ENCODE results near the gene TMOD1. TPM values are rescaled to one million over a fixed set of nuclear protein-coding genes. Genes with fewer than 3 reads are reported as not detected.
A peak's percentile ranks its signal among the peaks of the same experiment; 100 is the strongest.

TMOD1 gene
- total and polyA plus RNA-seq, 2 of the 13 experiments (the other 11 are each of a cell fraction or from before 2014, with no cell fraction given) = 0.04 to 0.07 TPM

GRCh38 chr9:97632985-97633858, 131.8 kb downstream of the TMOD1 start, which contains the start of the genes NCBP1 and TSTD2 (continued):
- TF ChIP-seq ZHX1 (CRISPR knock-in tag; IDR thresholded peaks at IDR 0.05; ENCODE audit: low read depth) (peak; percentile 67), ZNF770 (CRISPR knock-in tag; IDR thresholded peaks at IDR 0.05) (0 out of 2 replicates have a peak, but pooled peaks have one; percentile 61), ZBTB3 (CRISPR knock-in tag; IDR thresholded peaks at IDR 0.05; ENCODE audit: borderline replicate concordance, low read depth) (peak; percentile 34; the same call in 1 of the 2 replicates), ZNF282 (IDR thresholded peaks at IDR 0.05; ENCODE audit: partially characterized antibody) (no peak), HNRNPLL (IDR thresholded peaks at IDR 0.05; ENCODE audit: low read depth, low read length, poor library complexity, severe bottlenecking) (peak; percentile 95), ZNF460 (CRISPR knock-in tag; IDR thresholded peaks at IDR 0.05; ENCODE audit: borderline replicate concordance) (0 out of 2 replicates have a peak, but pooled peaks have one; percentile 16), PHB2 (IDR thresholded peaks at IDR 0.05; ENCODE audit: partially characterized antibody) (no peak), SMC3 (IDR thresholded peaks at IDR 0.05; ENCODE audit: low read length) (no peak), ZSCAN25 (CRISPR knock-in tag; IDR thresholded peaks at IDR 0.05) (peak; percentile 56; the same call in 1 of the 2 replicates), HNF1A (IDR thresholded peaks at IDR 0.05; ENCODE audit: low read depth) (no peak), HNF1A (CRISPR knock-in tag; IDR thresholded peaks at IDR 0.05; ENCODE audit: borderline replicate concordance) (peak; percentile 43; the same call in 1 of the 2 replicates), ZNF563 (CRISPR knock-in tag; IDR thresholded peaks at IDR 0.05) (no peak; the same call in 1 of the 2 replicates), ZNF343 (CRISPR knock-in tag; IDR thresholded peaks at IDR 0.05) (peak; percentile 71; the same call in 1 of the 2 replicates), ZNF605 (CRISPR knock-in tag; IDR thresholded peaks at IDR 0.05) (peak; percentile 84), GMEB1 (CRISPR knock-in tag; IDR thresholded peaks at IDR 0.05; ENCODE audit: borderline replicate concordance) (peak; percentile 98), ZNF773 (CRISPR knock-in tag; IDR thresholded peaks at IDR 0.05; ENCODE audit: borderline replicate concordance) (0 out of 2 replicates have a peak, but pooled peaks have one; percentile 34)
